ENCODE results near the gene SH3BGRL.

The SH3BGRL gene

GRCh38 chrX:81201671-81202455, at the start of gene SH3BGRL, which contains the start of gene HMGN5:
TSS of gene SH3BGRL (plus strand) at chrX:81202102. CDS start at chrX:81202201, 99 bp downstream.
TSS of gene HMGN5 (minus strand) at chrX:81201913. CDS start at chrX:81121549, 80,364 bp downstream.
- peak; percentile 49 for DNase-seq (ENCODE audit: low read depth)

- no peak for DNase-seq (ENCODE audit: low read depth)
Observed at GRCh38 chrX:81168391-81168790, 33.5 kb upstream of the SH3BGRL start.

DNA sequence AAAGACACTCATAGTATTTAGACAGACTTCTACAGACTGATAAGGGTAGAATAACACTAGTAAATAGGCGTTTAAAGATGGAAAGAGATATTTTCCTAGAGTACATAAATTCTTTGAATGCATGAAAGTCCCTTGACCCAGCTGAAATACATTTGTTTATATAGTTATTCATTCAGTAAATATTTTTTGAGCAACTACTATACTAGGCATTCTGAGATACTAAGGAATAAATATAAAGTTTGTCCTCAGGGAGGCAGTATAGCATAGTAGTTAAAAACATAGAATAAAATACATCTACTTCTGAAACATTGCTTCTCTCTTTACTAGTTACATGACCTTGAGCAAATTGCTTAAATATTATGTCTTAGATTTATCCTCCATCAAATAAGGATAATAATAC, 27.6 kb upstream of the SH3BGRL start:
- no peak for DNase-seq (ENCODE audit: low read depth)

- DNase-seq (ENCODE audit: low read depth), result no peak
Observed at GRCh38 chrX:81195259-81195658, 6.6 kb upstream of the SH3BGRL start.

GRCh38 chrX:81195712-81196111, 6.2 kb upstream of the SH3BGRL start:
- DNase-seq (ENCODE audit: low read depth), result no peak

DNA sequence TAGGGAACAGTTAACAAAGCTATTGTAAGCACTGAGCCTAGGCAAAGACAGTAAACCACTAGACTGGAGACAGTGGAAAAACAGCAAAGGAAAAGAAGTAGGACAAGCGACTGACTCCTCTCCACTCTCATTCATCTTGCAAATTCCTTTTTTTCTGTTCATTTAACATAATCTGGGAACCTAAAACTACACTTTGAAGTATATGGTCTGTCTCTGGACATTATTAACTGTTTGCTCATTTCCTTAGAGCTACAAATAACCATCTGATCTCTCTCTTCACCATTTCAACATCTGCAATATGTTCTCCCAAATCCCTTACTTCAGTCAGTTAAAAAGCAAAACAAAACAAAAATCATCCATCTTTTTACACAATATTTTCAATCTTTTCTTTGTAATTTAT, 831 bp upstream of the SH3BGRL start:
- DNase-seq (ENCODE audit: low read depth), result no peak

DNA sequence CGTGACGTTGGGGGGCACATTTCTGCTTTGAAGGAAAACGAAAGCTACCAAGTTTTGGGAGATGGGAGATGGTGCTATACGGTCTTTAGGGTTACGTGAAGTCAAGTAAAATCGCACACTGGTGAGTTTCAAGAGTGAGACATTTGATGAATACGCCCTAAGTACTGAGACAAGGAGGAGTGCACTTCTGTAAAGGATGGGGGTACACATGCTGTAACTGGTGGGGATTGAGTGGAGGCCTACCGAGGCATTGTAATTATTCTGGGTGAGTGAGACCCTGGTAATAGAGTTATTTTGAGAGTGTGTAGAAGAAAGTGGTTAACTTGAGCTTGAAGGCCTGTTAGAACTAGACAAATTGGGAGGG, 536 bp downstream of the SH3BGRL start:
- DNase-seq (ENCODE audit: low read depth), result no peak

DNA sequence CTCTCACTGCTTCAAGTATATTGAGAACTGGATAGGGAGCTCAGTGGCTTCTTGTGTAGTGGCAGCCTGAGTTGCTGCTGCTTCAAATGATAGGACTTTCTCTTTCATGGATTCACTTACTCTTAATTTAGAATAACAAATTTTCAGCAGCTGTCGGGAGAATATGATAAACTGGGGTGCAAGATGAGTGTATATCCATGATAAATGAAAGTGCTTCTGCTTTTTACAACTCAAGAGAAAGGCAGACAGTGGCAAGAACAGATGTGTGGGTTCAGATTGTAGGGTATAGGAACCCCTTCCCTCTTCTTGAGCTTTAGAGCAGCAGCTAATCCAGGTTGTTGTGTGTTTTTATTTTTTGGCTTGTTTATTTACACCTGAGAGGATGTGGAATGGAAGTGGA, 1.0 kb downstream of the SH3BGRL start:
- no peak for DNase-seq (ENCODE audit: low read depth)

- DNase-seq (ENCODE audit: low read depth), result no peak
Observed at GRCh38 chrX:81205551-81205950, 3.6 kb downstream of the SH3BGRL start.

- no peak for DNase-seq (ENCODE audit: low read depth)
Observed at GRCh38 chrX:81206476-81206875, 4.6 kb downstream of the SH3BGRL start.

GRCh38 chrX:81208916-81209315, 7.0 kb downstream of the SH3BGRL start:
- DNase-seq (ENCODE audit: low read depth), result no peak

DNA sequence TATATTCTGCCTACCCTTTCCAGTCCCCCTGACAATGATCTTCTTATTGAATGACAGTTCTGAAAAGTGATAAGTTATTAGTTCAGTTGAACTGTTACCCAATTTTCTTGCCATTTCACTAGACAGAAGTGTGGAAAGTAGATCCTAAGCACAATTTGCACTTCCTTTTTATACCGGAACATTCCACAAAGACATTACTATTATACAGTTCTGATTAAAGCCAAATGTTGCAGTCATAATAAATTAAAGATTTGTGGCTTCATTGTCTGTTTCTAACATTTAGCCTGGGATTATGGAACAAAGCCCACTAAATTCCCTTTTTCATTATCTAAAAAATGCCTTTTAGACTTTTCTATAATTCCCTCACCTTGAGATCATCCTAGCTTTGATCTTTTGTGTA, 13.8 kb downstream of the SH3BGRL start:
- DNase-seq (ENCODE audit: low read depth), result no peak

DNA sequence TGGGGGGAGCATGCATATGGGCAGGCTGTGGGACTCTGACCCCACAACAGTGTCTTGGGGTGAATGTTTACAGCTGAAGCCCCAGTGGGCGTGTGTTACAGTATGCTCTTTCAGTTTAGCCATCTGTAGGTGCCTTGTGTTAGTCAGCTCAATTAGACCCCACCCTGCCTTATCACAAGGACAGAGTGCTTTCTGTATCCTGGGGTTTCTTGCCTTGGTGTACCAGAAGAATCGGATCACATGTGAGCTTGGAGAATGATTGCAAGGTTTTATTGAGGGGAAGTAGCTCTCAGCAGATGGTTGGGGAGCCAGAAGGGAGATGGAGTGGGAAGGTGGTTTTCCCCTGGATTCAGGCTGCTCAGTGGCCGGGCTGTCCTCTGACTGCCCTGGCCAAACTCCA, 27.3 kb downstream of the SH3BGRL start:
- no peak for DNase-seq (ENCODE audit: low read depth)

DNA sequence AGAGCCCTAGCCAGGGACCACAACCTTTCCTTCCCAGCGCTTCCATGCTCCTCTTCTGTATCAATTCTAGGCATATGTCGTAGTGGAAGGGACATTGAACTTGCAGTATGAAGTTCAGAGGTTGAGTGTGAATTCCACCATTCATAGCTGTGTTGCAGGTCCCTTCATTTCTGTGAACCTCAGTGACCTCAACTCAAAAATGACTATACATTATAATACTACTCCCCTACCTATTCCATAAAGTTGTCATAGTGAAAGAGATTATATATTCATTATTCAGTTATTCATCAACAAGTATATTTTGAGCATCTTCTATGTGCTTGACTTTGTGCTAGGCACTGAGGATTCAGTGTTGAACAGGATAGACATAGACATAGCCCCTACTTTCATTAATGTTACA, 28.0 kb downstream of the SH3BGRL start:
- no peak for DNase-seq (ENCODE audit: low read depth)

DNA sequence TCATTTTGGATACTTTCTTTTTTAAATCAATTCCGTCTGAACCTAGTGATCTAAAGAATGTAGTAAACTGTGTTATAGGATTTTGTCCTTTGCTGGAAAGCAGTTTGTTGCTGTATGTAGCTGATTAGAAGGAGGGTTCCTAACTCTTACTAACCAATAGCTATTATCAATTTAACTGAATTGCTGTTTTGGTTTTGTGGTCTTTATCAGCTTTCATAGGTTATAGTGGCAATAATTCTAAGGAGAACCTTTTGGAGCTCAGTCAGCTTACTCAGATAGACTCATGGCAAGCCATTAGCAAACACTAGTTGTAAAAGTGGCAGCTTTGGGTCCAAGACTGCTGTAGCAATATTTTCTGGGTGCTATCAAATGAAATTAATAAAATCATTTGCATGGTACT, 29.6 kb downstream of the SH3BGRL start:
- DNase-seq (ENCODE audit: low read depth), result no peak

DNA sequence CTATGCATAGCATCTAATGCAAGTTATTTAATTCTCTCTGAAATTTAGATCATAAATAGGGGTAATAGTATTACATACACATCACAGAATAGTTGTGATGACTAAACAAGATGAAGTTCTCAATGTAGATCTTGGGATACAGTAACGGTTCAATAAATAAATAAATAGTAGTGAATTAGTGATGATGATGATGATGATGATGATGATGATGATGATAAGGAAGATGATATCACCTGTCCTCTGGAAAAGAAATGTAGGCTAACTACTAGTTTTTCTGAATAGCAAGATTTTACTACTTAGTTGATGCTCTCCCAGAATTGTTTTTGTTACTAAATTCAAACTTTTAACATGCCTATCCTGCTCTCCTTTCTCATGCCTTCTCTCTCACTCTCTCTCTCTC, 30.3 kb downstream of the SH3BGRL start:
- DNase-seq (ENCODE audit: low read depth), result no peak

DNA sequence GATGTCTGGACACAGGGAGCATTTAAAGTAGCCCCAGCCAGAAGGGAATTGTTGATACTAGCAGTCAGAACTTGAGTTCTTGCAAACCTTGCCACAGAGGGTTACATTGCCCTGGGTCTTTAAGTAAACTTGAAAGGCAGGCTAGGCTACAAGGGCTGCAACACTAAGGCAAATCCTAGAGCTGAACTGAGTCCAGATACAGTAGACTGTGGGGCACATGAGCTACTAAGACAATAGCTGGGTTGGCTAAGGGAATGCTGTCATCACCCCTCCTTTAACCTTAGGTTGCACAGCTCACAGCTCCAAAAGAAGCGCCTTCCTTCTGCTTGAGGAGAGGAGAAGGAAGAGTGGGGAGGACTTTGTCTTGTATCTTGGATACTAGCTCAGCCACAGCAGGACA, 35.6 kb downstream of the SH3BGRL start:
- no peak for DNase-seq (ENCODE audit: low read depth)

DNA sequence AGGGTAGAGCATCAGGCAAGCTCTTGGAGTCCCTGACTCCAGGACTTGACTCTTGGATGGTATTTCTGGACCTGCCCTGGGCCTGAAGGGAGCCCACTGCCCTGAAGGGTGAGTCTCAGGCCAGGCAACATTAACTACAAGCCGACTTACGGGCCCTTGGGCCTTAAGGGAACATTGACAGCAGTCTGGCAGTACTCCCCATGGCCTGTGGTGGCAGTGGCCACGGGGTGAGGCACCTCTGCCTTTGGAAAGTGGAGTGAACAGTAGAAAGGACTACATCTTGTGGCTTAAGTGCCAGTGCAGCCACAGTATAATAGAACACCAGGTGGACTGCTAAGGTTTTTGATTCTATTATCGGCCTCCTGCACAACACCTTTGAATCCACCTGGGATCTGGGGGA, 36.3 kb downstream of the SH3BGRL start:
- DNase-seq (ENCODE audit: low read depth), result no peak

DNA sequence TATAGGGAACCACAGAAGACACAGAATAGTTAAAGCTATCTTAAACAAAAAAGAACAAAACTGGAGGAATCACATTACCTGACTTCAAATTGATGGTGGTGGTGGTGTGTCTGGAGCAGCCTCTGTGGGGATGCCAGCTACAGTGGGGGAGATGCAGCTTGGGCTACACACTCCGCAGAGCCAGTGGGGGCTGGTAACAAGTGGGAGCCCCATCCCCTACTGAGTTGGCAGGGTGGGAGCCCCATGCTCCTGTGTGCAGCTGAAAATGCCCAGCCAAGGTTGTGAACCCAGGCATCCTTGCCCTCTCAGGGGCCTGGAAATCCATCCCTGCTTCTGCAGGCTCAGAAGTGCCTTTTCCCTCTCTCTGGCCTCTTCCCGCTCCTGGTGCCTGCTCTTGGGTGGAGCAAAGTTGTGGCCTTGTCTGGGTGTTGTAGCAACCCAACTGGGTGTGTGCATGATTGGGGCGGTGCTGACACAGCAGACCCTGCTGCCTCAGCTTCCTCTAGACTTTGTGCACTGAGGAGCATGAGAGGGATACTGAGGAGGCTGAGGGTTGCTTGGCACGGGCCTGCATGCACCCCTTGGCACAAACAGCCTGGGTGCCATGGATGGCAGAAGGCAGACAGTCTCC, 38.9 kb downstream of the SH3BGRL start:
- DNase-seq (ENCODE audit: low read depth), result no peak

DNA sequence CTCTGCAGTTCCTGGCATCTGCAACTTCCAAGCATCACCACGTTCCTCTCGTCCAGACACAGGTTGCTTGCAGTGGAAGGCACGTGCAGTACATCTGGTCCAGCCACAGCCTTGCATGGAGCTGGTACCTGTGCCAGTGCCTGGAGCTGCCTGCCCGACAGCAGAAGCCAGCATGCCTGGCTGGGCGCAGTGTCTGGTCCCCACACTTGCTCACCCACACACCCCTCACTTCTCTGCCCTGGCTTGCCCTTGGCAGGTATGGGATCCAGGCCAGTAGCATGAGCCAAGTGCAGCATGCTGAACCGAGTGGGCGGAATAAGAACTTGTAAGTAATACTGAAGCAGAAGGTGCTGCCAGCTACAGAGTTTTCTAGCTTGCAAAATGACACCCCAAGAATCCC, 39.9 kb downstream of the SH3BGRL start:
- DNase-seq (ENCODE audit: low read depth), result no peak

- DNase-seq (ENCODE audit: low read depth), result no peak
Observed at GRCh38 chrX:81255876-81256275, 54.0 kb downstream of the SH3BGRL start.

DNA sequence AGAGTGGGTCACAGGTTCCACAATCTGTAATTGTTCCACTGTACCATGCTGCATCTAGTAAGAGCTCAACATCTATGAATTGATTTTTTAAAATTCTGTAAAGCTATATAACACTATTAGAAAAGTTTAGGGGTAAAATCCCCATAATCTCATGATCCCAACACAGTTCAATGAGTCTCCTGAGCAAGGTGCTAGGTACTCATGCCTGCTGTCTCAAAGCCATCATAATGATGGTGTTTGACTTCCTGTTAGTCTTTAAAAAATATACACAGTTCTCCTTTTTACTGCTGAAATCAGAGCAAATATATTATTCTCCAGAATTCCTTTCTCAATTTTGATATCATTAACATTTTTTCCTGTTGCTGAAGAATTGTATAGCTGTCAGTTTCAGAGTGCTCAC, 55.9 kb downstream of the SH3BGRL start:
- no peak for DNase-seq (ENCODE audit: low read depth)

DNA sequence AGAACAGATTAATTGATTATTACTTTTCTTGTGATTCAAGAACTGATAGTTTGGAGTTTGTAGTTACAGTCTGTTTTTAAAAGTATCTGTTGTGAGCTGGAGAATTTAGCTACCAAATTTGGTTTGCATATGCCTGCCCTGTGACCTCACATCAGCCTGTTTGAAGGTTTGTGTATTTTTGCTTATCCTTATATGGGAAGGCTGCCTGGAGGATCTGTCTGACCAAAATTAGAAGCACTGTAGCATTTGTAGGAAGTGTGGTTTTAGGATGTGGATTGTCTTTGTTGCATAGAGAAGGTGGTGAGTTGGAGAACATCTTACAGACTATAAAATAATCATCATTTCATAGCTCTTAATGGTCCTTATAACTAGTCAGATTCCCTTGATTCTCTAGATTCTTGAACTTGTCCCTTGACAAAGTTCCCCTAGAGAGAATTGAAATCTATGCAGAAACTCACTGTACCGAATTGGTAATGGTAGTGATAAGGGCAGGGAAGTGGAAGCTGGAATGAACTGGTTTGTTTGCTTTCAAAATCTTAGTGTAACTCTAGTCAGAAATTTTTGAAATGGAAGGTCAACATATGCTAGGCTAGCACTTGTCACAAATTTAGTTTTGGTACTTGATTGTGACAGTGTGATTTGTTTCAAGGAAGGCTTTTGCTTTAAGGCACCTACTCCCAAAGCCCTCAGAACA, 57.3 kb downstream of the SH3BGRL start:
- DNase-seq (ENCODE audit: low read depth), result no peak

All from HS-27A (cell line).